Measurements from ENCODE around the gene LMCD1.

DNA sequence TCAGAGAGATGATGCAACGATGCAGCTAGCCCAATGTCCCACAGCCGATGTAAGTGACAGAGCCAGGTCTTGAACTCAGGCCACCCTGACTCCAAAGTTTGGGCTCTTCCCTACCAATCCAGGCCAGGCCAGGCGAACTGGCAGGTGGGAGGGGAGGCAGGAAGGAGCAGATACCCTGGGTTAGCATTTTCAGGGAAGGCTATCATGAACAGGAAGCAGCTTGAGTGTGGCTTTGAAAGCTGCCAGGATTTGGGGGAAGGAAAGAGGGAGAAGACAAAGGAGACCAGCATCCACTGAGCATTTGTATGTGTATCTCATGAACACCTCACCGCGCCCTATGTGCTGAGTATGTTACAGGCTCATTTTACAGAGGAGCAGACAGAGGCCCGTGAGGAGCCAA is 38.8 kb downstream of the LMCD1 start:
- TF ChIP-seq, protein P1, sequence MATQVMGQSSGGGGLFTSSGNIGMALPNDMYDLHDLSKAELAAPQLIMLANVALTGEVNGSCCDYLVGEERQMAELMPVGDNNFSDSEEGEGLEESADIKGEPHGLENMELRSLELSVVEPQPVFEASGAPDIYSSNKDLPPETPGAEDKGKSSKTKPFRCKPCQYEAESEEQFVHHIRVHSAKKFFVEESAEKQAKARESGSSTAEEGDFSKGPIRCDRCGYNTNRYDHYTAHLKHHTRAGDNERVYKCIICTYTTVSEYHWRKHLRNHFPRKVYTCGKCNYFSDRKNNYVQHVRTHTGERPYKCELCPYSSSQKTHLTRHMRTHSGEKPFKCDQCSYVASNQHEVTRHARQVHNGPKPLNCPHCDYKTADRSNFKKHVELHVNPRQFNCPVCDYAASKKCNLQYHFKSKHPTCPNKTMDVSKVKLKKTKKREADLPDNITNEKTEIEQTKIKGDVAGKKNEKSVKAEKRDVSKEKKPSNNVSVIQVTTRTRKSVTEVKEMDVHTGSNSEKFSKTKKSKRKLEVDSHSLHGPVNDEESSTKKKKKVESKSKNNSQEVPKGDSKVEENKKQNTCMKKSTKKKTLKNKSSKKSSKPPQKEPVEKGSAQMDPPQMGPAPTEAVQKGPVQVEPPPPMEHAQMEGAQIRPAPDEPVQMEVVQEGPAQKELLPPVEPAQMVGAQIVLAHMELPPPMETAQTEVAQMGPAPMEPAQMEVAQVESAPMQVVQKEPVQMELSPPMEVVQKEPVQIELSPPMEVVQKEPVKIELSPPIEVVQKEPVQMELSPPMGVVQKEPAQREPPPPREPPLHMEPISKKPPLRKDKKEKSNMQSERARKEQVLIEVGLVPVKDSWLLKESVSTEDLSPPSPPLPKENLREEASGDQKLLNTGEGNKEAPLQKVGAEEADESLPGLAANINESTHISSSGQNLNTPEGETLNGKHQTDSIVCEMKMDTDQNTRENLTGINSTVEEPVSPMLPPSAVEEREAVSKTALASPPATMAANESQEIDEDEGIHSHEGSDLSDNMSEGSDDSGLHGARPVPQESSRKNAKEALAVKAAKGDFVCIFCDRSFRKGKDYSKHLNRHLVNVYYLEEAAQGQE (IDR thresholded peaks at IDR 0.05; ENCODE audit: insufficient replicate concordance, low read depth), result no peak
- TF ChIP-seq, protein P2, sequence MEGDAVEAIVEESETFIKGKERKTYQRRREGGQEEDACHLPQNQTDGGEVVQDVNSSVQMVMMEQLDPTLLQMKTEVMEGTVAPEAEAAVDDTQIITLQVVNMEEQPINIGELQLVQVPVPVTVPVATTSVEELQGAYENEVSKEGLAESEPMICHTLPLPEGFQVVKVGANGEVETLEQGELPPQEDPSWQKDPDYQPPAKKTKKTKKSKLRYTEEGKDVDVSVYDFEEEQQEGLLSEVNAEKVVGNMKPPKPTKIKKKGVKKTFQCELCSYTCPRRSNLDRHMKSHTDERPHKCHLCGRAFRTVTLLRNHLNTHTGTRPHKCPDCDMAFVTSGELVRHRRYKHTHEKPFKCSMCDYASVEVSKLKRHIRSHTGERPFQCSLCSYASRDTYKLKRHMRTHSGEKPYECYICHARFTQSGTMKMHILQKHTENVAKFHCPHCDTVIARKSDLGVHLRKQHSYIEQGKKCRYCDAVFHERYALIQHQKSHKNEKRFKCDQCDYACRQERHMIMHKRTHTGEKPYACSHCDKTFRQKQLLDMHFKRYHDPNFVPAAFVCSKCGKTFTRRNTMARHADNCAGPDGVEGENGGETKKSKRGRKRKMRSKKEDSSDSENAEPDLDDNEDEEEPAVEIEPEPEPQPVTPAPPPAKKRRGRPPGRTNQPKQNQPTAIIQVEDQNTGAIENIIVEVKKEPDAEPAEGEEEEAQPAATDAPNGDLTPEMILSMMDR (IDR thresholded peaks at IDR 0.05; ENCODE audit: insufficient read depth, low read length), result no peak
